Immature natural killer cell (primary cell): ENCODE results near the gene ZFP64. TPM values are rescaled to one million over a fixed set of nuclear protein-coding genes. Genes with fewer than 3 reads are reported as not detected.
"Not testable (repeated sequence)": the region's sequence is repeated elsewhere in the genome, so short reads cannot be mapped to it uniquely, and the experiment has no call there.

Experiments
- DNase-seq, 3 donors: peaks; one replicate each; pipeline ENCODE4 v3.0.0; 2022; ENCODE audit warnings: mixed read lengths in 1 of 3
- H3K27ac Mint-ChIP-seq, 6 donors: one replicate each; pipeline ENCODE4 v1.8.0; 2020; ENCODE audit warnings: mixed read lengths in 6 of 6, mild to moderate bottlenecking in 5 of 6, inconsistent platforms in 4 of 6, moderate library complexity in 3 of 6
- H3K27me3 Mint-ChIP-seq, 3 donors: one replicate each; pipeline ENCODE4 v1.8.0; 2020 to 2021; ENCODE audit warnings: low read depth in 3 of 3, mild to moderate bottlenecking in 3 of 3, mixed read lengths in 3 of 3, moderate library complexity in 3 of 3, inconsistent platforms in 1 of 3
- H3K36me3 Mint-ChIP-seq, 3 donors: one replicate each; pipeline ENCODE4 v1.8.0; 2020; ENCODE audit warnings: mixed read lengths in 3 of 3, inconsistent platforms in 2 of 3, mild to moderate bottlenecking in 2 of 3
- H3K4me1 Mint-ChIP-seq, 2 donors: one replicate each; pipeline ENCODE4 v1.8.0; 2020; ENCODE audit warnings: inconsistent platforms in 2 of 2, mild to moderate bottlenecking in 2 of 2, mixed read lengths in 2 of 2, moderate library complexity in 1 of 2
- H3K4me3 Mint-ChIP-seq, 5 donors: one replicate each; pipeline ENCODE4 v1.8.0; 2020; ENCODE audit warnings: mild to moderate bottlenecking in 5 of 5, mixed read lengths in 5 of 5, inconsistent platforms in 3 of 5, moderate library complexity in 3 of 5
- H3K9me3 Mint-ChIP-seq, 6 donors: one replicate each; pipeline ENCODE4 v1.8.0; 2020; ENCODE audit warnings: mild to moderate bottlenecking in 6 of 6, mixed read lengths in 6 of 6, inconsistent platforms in 4 of 6, moderate library complexity in 3 of 6
- polyA plus RNA-seq, 3 donors: library from polyadenylated mRNA; unstranded; fragments of 300-500 nt; fragmentation: Illumina TruSeq; gene quantifications; one replicate each; pipeline ENCODE4 v1.2.3, GENCODE V29; 2021

Gene ZFP64
- polyA plus RNA-seq, 3 donors from 2014 or later = 3.7 to 16.8 (median 5.7) TPM

- no peak for DNase-seq
- Mint-ChIP-seq H3K4me3 (no peak overlapping the region), H3K27ac (peak overlapping the region in 2 of 6 donors; percentile 19 to 26), H3K36me3 (peaks cover 39 to 63% (median 54%) of the 10 kb centered on the region in 3 donors), H3K9me3 (peaks cover 0 to 2% (median 0%) of the 10 kb centered on the region in 6 donors), H3K27me3 (peaks cover 0 to 3% (median 2%) of the 10 kb centered on the region in 3 donors), H3K4me1 (peaks cover 15 to 21% of the 10 kb centered on the region in 2 donors)
Observed at GRCh38 chr20:52160621-52161204, 30.9 kb downstream of the ZFP64 start.

- H3K4me1 Mint-ChIP-seq = peaks cover 15 to 21% of the 10 kb centered on the region in 2 donors
Observed at GRCh38 chr20:52160049-52160570, 31.5 kb downstream of the ZFP64 start.

GRCh38 chr20:52154575-52154974, 37.0 kb downstream of the ZFP64 start:
- Mint-ChIP-seq H3K4me1 (peaks cover 0 to 2% of the 10 kb centered on the region in 2 donors), H3K27ac (peak overlapping the region in 1 of 6 donors; percentile 16), H3K9me3 (no peaks in the 10 kb centered on the region), H3K36me3 (peaks cover 19 to 50% (median 30%) of the 10 kb centered on the region in 3 donors), H3K4me3 (no peak overlapping the region), H3K27me3 (no peaks in the 10 kb centered on the region)
- no peak for DNase-seq

More at GRCh38 chr20:52160049-52160570, 31.5 kb downstream of the ZFP64 start:
- peak; percentile 7 to 18 (median 12) for DNase-seq
- Mint-ChIP-seq H3K9me3 (peaks cover 0 to 2% (median 0%) of the 10 kb centered on the region in 6 donors), H3K4me3 (peak overlapping the region; percentile 24 to 69 (median 60)), H3K27ac (peak overlapping the region; percentile 2 to 77 (median 48)), H3K36me3 (peaks cover 36 to 58% (median 48%) of the 10 kb centered on the region in 3 donors), H3K27me3 (peaks cover 0 to 3% (median 2%) of the 10 kb centered on the region in 3 donors)

- Mint-ChIP-seq H3K27ac (no peak overlapping the region), H3K36me3 (peaks cover 16 to 47% (median 28%) of the 10 kb centered on the region in 3 donors), H3K9me3 (no peaks in the 10 kb centered on the region), H3K4me1 (peaks cover 0 to 2% of the 10 kb centered on the region in 2 donors), H3K27me3 (no peaks in the 10 kb centered on the region), H3K4me3 (no peak overlapping the region)
- DNase-seq = no peak
Observed at GRCh38 chr20:52153896-52154295, 37.7 kb downstream of the ZFP64 start.

- H3K4me1 Mint-ChIP-seq = no peaks in the 10 kb centered on the region
- DNase-seq = no peak
- H3K9me3 Mint-ChIP-seq = no peaks in the 10 kb centered on the region
- H3K27me3 Mint-ChIP-seq = no peaks in the 10 kb centered on the region
- H3K4me3 Mint-ChIP-seq = no peak overlapping the region
- no peak overlapping the region for H3K27ac Mint-ChIP-seq
- H3K36me3 Mint-ChIP-seq = peaks cover 7 to 39% (median 19%) of the 10 kb centered on the region in 3 donors
Observed at GRCh38 chr20:52152921-52153320, 38.7 kb downstream of the ZFP64 start.

GRCh38 chr20:52152416-52152815, 39.2 kb downstream of the ZFP64 start:
- H3K4me1 Mint-ChIP-seq = no peaks in the 10 kb centered on the region
- H3K9me3 Mint-ChIP-seq = no peaks in the 10 kb centered on the region
- no peak for DNase-seq
- H3K4me3 Mint-ChIP-seq = no peak overlapping the region
- peaks cover 6 to 36% (median 16%) of the 10 kb centered on the region in 3 donors for H3K36me3 Mint-ChIP-seq
- H3K27me3 Mint-ChIP-seq = no peaks in the 10 kb centered on the region
- H3K27ac Mint-ChIP-seq = no peak overlapping the region

GRCh38 chr20:52150440-52151258, 40.9 kb downstream of the ZFP64 start:
- peak in 1 of 3 donors; percentile 12 for DNase-seq
- H3K9me3 Mint-ChIP-seq = no peaks in the 10 kb centered on the region
- no peaks in the 10 kb centered on the region for H3K4me1 Mint-ChIP-seq
- no peak overlapping the region for H3K4me3 Mint-ChIP-seq
- peaks cover 6 to 22% (median 7%) of the 10 kb centered on the region in 3 donors for H3K36me3 Mint-ChIP-seq
- H3K27me3 Mint-ChIP-seq = no peaks in the 10 kb centered on the region
- peak overlapping the region in 1 of 6 donors; percentile 2 for H3K27ac Mint-ChIP-seq

GRCh38 chr20:52145587-52145986, 46.0 kb downstream of the ZFP64 start:
- H3K27ac Mint-ChIP-seq = no peak overlapping the region
- peaks cover 5 to 13% (median 11%) of the 10 kb centered on the region in 3 donors for H3K36me3 Mint-ChIP-seq
- no peaks in the 10 kb centered on the region for H3K4me1 Mint-ChIP-seq
- H3K27me3 Mint-ChIP-seq = no peaks in the 10 kb centered on the region
- no peak for DNase-seq
- H3K4me3 Mint-ChIP-seq = no peak overlapping the region
- no peaks in the 10 kb centered on the region for H3K9me3 Mint-ChIP-seq

- no peaks in the 10 kb centered on the region for H3K27me3 Mint-ChIP-seq
- H3K4me3 Mint-ChIP-seq = no peak overlapping the region
- H3K9me3 Mint-ChIP-seq = no peaks in the 10 kb centered on the region
- DNase-seq = no peak
- H3K27ac Mint-ChIP-seq = no peak overlapping the region
- no peaks in the 10 kb centered on the region for H3K4me1 Mint-ChIP-seq
- peaks cover 5 to 21% (median 11%) of the 10 kb centered on the region in 3 donors for H3K36me3 Mint-ChIP-seq
Observed at GRCh38 chr20:52143277-52143676, 48.3 kb downstream of the ZFP64 start.

GRCh38 chr20:52142757-52143156, 48.8 kb downstream of the ZFP64 start:
- no peaks in the 10 kb centered on the region for H3K27me3 Mint-ChIP-seq
- H3K4me3 Mint-ChIP-seq = no peak overlapping the region
- no peaks in the 10 kb centered on the region for H3K4me1 Mint-ChIP-seq
- no peak for DNase-seq
- peaks cover 5 to 21% (median 11%) of the 10 kb centered on the region in 3 donors for H3K36me3 Mint-ChIP-seq
- H3K9me3 Mint-ChIP-seq = no peaks in the 10 kb centered on the region
- no peak overlapping the region for H3K27ac Mint-ChIP-seq

GRCh38 chr20:52139986-52140385, 51.6 kb downstream of the ZFP64 start:
- no peak overlapping the region for H3K4me3 Mint-ChIP-seq
- H3K36me3 Mint-ChIP-seq = peaks cover 5 to 26% (median 11%) of the 10 kb centered on the region in 3 donors
- H3K27ac Mint-ChIP-seq = no peak overlapping the region
- DNase-seq = no peak
- H3K27me3 Mint-ChIP-seq = no peaks in the 10 kb centered on the region
- H3K4me1 Mint-ChIP-seq = no peaks in the 10 kb centered on the region
- no peaks in the 10 kb centered on the region for H3K9me3 Mint-ChIP-seq

- Mint-ChIP-seq H3K27ac (no peak overlapping the region), H3K27me3 (no peaks in the 10 kb centered on the region), H3K9me3 (no peaks in the 10 kb centered on the region), H3K36me3 (peaks cover 5 to 31% (median 11%) of the 10 kb centered on the region in 3 donors), H3K4me1 (no peaks in the 10 kb centered on the region), H3K4me3 (no peak overlapping the region)
- DNase-seq = no peak
Observed at GRCh38 chr20:52137850-52138249, 53.7 kb downstream of the ZFP64 start.

- not testable (repeated sequence) for H3K27me3 Mint-ChIP-seq, H3K27ac Mint-ChIP-seq, H3K4me1 Mint-ChIP-seq, H3K9me3 Mint-ChIP-seq, DNase-seq, H3K4me3 Mint-ChIP-seq
- peaks cover 0 to 10% (median 0%) of the 10 kb centered on the region in 3 donors for H3K36me3 Mint-ChIP-seq
Observed at GRCh38 chr20:52133714-52134113, 57.9 kb downstream of the ZFP64 start.

- Mint-ChIP-seq H3K27me3 (peaks cover 0 to 3% (median 0%) of the 10 kb centered on the region in 3 donors), H3K4me3 (no peak overlapping the region), H3K27ac (no peak overlapping the region), H3K4me1 (peaks cover 0 to 6% of the 10 kb centered on the region in 2 donors), H3K9me3 (peaks cover 0 to 2% (median 0%) of the 10 kb centered on the region in 6 donors), H3K36me3 (peaks cover 0 to 7% (median 0%) of the 10 kb centered on the region in 3 donors)
- DNase-seq = no peak
Observed at GRCh38 chr20:52132337-52132736, 59.2 kb downstream of the ZFP64 start.
